IPS-18a (cell line): ENCODE measurements around the gene NHERF1.

Experiments
- H3K27ac ChIP-seq: one replicate; pipeline ENCODE4 v1.5.1; 2013; ENCODE audit warnings: low read length
- H3K27me3 ChIP-seq: one replicate; pipeline ENCODE4 v1.6.1; 2013; ENCODE audit warnings: mild to moderate bottlenecking, low read length; ENCODE audit not compliant: control insufficient read depth, insufficient read depth
- H3K36me3 ChIP-seq: one replicate; pipeline ENCODE4 v1.6.1; 2013; ENCODE audit warnings: low read depth, low read length; ENCODE audit not compliant: control insufficient read depth
- H3K4me1 ChIP-seq: one replicate; pipeline ENCODE4 v1.6.1; 2013; ENCODE audit warnings: low read depth, low read length; ENCODE audit not compliant: control insufficient read depth
- H3K4me3 ChIP-seq: one replicate; pipeline ENCODE4 v1.5.1; 2013; ENCODE audit warnings: low read length
- H3K9ac ChIP-seq: one replicate; pipeline ENCODE4 v1.6.1; 2013; ENCODE audit warnings: mild to moderate bottlenecking, low read length, moderate library complexity
- H3K9me3 ChIP-seq: one replicate; pipeline ENCODE4 v1.6.1; 2013; ENCODE audit warnings: low read depth, low read length; ENCODE audit not compliant: control insufficient read depth

Gene NHERF1

DNA sequence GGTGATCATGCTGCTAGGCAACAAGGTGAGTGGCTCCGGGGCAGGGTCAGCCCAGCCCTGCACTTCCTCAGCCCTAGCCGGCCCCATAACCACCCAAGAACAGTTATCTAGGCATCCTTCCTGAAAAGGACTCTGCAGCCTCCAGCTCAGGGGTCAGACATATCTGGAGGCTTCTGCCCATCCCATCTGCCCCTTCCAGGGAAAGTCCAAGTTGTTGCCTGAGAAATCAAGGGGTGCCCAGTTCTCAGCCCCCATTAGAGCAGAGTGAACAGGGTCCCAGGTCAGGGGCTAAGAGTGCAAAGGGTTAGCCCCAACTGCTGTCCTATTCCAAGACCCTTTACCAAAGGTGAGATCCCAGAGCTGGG, 4.1 kb upstream of the NHERF1 start:
- H3K9ac ChIP-seq, result no peak overlapping the region
- H3K27me3 ChIP-seq, result no peaks in the 10 kb centered on the region
- H3K27ac ChIP-seq, result no peak overlapping the region
- no peaks in the 10 kb centered on the region for H3K9me3 ChIP-seq
- no peaks in the 10 kb centered on the region for H3K36me3 ChIP-seq
- peaks cover 19% of the 10 kb centered on the region for H3K4me1 ChIP-seq
- no peak overlapping the region for H3K4me3 ChIP-seq

DNA sequence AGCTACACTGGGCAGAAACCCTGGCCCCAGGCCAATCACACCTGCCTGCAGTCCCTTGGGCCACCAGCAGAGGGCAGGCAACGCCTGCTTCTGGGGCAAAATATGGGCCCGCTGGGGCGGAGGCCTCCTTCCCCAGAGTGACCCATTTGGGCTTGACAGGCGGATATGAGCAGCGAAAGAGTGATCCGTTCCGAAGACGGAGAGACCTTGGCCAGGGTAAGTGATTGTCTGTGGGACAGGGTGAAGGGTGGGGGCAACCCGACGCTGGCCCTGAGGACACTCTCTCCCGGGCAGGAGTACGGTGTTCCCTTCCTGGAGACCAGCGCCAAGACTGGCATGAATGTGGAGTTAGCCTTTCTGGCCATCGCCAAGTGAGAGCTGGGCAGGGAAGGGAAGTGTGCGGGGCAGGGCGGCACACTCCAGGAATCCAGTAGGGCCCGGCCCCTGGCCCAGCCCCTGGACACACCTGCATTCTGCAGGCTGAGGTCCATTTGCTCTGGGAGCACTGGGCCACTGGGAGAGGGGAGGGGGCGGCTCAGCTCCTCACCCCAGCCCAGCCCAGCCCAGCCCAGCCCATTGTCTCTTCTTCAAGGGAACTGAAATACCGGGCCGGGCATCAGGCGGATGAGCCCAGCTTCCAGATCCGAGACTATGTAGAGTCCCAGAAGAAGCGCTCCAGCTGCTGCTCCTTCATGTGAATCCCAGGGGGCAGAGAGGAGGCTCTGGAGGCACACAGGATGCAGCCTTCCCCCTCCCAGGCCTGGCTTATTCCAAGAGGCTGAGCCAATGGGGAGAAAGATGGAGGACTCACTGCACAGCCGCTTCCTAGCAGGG, 3.5 kb upstream of the NHERF1 start:
- Histone ChIP-seq H3K36me3 (no peaks in the 10 kb centered on the region), H3K27ac (no peak overlapping the region), H3K4me1 (peaks cover 20% of the 10 kb centered on the region), H3K27me3 (peaks cover 5% of the 10 kb centered on the region), H3K9ac (no peak overlapping the region), H3K9me3 (no peaks in the 10 kb centered on the region), H3K4me3 (no peak overlapping the region)

- H3K4me3 ChIP-seq, result no peak overlapping the region
- no peak overlapping the region for H3K9ac ChIP-seq
- no peak overlapping the region for H3K27ac ChIP-seq
- no peaks in the 10 kb centered on the region for H3K9me3 ChIP-seq
- peaks cover 24% of the 10 kb centered on the region for H3K4me1 ChIP-seq
- no peaks in the 10 kb centered on the region for H3K36me3 ChIP-seq
- peaks cover 7% of the 10 kb centered on the region for H3K27me3 ChIP-seq
Measured at GRCh38 chr17:74745548-74746177, 2.8 kb upstream of the NHERF1 start.

DNA sequence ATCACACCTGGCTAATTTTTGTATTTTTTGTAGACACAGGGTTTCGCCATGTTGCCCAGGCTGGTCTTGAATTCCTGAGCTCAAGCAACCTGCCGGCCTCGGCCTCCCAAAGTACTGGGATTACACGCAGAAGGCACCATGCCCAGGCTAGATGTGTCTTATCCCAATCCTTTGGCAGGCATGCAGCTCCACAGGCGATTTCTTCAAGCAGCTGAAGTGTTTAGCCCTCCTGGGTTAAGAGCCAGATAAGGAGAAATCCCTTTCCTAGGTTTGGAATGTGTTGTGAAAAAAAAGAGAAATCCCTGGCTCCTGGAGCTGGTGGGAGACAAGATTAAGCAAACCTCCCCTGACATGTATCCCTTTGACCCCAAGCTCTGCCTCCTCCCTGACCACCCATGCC, 2.1 kb upstream of the NHERF1 start:
- H3K4me1 ChIP-seq, result peaks cover 24% of the 10 kb centered on the region
- peaks cover 7% of the 10 kb centered on the region for H3K27me3 ChIP-seq
- H3K9ac ChIP-seq, result no peak overlapping the region

GRCh38 chr17:74746922-74747321, 1.5 kb upstream of the NHERF1 start:
- H3K36me3 ChIP-seq, result no peaks in the 10 kb centered on the region
- H3K4me1 ChIP-seq, result peaks cover 28% of the 10 kb centered on the region
- no peak overlapping the region for H3K9ac ChIP-seq
- H3K4me3 ChIP-seq, result no peak overlapping the region
- H3K9me3 ChIP-seq, result no peaks in the 10 kb centered on the region
- no peak overlapping the region for H3K27ac ChIP-seq
- H3K27me3 ChIP-seq, result peaks cover 7% of the 10 kb centered on the region

More for the DNA sequence above, 2.1 kb upstream of the NHERF1 start:
- H3K9me3 ChIP-seq, result no peaks in the 10 kb centered on the region
- H3K27ac ChIP-seq, result no peak overlapping the region
- H3K36me3 ChIP-seq, result no peaks in the 10 kb centered on the region
- H3K4me3 ChIP-seq, result no peak overlapping the region

GRCh38 chr17:74748279-74748528, 224 bp upstream of the NHERF1 start:
- Histone ChIP-seq H3K9ac (no peak overlapping the region), H3K4me3 (peak overlapping the region; percentile 86), H3K36me3 (no peaks in the 10 kb centered on the region), H3K9me3 (no peaks in the 10 kb centered on the region), H3K27ac (no peak overlapping the region), H3K27me3 (peaks cover 7% of the 10 kb centered on the region), H3K4me1 (peaks cover 28% of the 10 kb centered on the region)

- peak overlapping the region; percentile 71 for H3K9ac ChIP-seq
- H3K27me3 ChIP-seq, result peaks cover 7% of the 10 kb centered on the region
- H3K4me3 ChIP-seq, result peak overlapping the region; percentile 86
- peaks cover 28% of the 10 kb centered on the region for H3K4me1 ChIP-seq
- no peak overlapping the region for H3K27ac ChIP-seq
- no peaks in the 10 kb centered on the region for H3K36me3 ChIP-seq
- H3K9me3 ChIP-seq, result no peaks in the 10 kb centered on the region
Measured at GRCh38 chr17:74749279-74750038, 1.0 kb downstream of the NHERF1 start.

DNA sequence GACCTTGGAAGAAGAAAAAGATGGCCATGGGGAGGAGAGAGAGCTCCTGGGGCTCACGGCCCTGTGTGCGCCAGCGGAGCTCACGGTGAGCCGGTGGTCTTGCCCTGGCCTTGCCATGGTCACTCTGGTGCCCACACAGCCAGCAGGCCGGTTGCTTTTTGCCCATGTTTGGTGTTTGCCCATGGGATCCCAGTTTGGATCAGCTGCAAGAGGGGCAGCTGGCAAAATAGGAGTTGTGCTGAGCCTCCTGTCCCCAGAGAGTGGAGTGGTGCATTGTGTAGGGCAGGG, 1.6 kb downstream of the NHERF1 start:
- H3K36me3 ChIP-seq, result no peaks in the 10 kb centered on the region
- peaks cover 28% of the 10 kb centered on the region for H3K4me1 ChIP-seq
- H3K27ac ChIP-seq, result no peak overlapping the region
- H3K9ac ChIP-seq, result peak overlapping the region; percentile 71
- H3K9me3 ChIP-seq, result no peaks in the 10 kb centered on the region
- H3K27me3 ChIP-seq, result peaks cover 7% of the 10 kb centered on the region
- peak overlapping the region; percentile 86 for H3K4me3 ChIP-seq

DNA sequence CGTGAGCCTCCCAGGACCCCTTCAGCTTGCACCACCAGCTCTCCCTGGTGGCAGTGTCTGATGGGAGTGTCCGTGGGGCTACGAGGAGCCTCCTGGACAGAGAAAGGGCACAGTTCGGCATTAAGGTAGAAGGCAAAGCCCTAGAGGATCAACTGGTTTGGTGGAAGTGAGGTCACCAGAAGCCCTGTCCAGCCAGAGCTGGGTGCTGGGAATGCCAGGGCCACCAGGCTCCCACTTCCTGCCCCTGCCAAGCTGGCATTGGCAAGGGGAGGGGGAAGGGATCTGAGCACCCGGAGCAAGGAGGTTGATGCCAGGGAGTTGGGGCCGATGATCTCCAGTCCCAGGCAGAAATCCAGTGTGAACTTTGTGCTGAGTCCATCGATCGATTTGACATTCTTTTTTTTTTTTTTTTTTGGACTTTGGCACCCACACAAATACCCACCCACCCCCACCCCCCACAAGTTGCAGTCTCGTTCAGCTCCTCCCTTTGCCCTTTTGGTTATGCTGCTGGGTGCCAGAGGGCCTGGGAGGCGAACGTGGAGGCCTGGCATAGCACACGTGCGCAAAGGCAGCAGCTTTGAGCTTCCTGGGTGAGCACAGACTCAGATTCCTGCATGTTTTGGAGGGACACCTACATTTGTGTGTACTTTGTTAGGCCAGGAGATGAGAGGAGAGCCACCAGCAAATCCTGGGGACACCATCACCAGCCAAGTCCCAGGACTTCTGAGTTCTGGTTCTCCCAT, 2.1 kb downstream of the NHERF1 start:
- Histone ChIP-seq H3K27me3 (peaks cover 7% of the 10 kb centered on the region), H3K4me3 (peak overlapping the region; percentile 86), H3K4me1 (peaks cover 27% of the 10 kb centered on the region), H3K36me3 (no peaks in the 10 kb centered on the region), H3K9ac (no peak overlapping the region), H3K27ac (no peak overlapping the region), H3K9me3 (no peaks in the 10 kb centered on the region)

DNA sequence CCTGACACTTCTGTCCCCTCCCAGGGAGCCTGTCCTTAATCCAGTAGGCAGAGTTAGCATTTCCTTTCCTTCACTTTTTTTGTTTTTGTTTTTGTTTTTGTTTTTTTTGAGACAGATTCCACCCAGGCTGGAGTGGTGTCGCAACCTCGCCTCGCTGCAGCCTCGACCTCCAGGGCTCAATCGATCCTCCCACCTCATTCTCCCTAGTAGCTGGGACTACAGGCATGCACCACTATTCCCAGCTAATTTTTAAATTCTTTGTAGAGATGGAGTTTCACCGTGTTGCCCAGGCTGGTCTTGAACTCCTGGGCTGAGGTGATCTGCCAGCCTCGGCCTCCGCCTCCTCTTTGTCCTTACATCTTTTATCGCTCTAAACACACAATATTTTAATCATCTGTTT, 4.0 kb downstream of the NHERF1 start:
- Histone ChIP-seq H3K27me3 (peaks cover 7% of the 10 kb centered on the region), H3K36me3 (no peaks in the 10 kb centered on the region), H3K4me1 (peaks cover 9% of the 10 kb centered on the region), H3K27ac (no peak overlapping the region), H3K9me3 (no peaks in the 10 kb centered on the region), H3K9ac (no peak overlapping the region), H3K4me3 (no peak overlapping the region)

DNA sequence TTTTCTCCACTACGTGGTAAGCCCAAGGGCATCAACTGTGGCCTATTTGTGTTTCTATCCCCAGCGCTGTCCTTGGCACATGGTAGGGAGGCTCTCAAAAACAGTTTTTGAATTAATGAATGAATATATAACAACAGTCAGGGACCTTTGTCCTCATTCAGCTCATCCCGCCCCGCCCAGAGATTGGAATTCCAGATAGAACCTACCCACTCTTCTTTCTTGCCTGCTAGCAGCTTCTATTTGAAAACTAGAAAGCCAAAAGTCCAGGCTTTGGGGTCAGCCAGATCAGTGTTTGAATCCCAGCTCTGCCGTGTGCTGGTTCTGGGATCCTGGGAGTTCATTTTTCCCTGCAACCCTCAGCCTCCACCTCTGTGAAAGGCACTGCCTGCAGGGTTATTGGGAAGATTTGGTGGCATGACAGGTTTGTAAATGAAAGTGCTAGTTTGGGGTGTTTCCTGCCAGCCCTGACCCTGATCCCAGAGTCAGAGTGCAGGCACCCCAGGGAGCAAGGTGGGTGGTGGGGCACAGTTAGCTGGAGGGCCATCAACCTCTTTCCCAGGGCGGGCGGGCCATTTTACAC, 4.5 kb downstream of the NHERF1 start:
- Histone ChIP-seq H3K36me3 (no peaks in the 10 kb centered on the region), H3K9ac (no peak overlapping the region), H3K27me3 (peaks cover 7% of the 10 kb centered on the region), H3K9me3 (no peaks in the 10 kb centered on the region), H3K27ac (no peak overlapping the region), H3K4me1 (peaks cover 9% of the 10 kb centered on the region), H3K4me3 (no peak overlapping the region)
